Mucosa of rectum (tissue), 2 donors: ENCODE data around the gene FOXN3.

Experiments
- H3K27ac ChIP-seq, 2 donors: one replicate each; pipeline ENCODE4 v1.7.0; 2013; ENCODE audit warnings: inconsistent platforms in 2 of 2, low read depth in 2 of 2, low read length in 2 of 2
- H3K27me3 ChIP-seq, 2 donors: one replicate each; pipeline ENCODE4 v1.7.0; 2013; ENCODE audit warnings: low read length in 2 of 2; ENCODE audit not compliant: control insufficient read depth in 2 of 2, insufficient read depth in 2 of 2
- H3K36me3 ChIP-seq, 2 donors: one replicate each; pipeline ENCODE4 v1.7.0; 2013; ENCODE audit warnings: low read length in 2 of 2; ENCODE audit not compliant: control insufficient read depth in 2 of 2, insufficient read depth in 2 of 2
- H3K4me1 ChIP-seq, 2 donors: one replicate each; pipeline ENCODE4 v1.7.0; 2013; ENCODE audit warnings: low read length in 2 of 2, mild to moderate bottlenecking in 1 of 2; ENCODE audit not compliant: control insufficient read depth in 2 of 2, insufficient read depth in 2 of 2
- H3K4me3 ChIP-seq, 2 donors: one replicate each; pipeline ENCODE4 v1.7.0; 2013; ENCODE audit warnings: low read length in 2 of 2
- H3K9ac ChIP-seq, 2 donors: one replicate each; pipeline ENCODE4 v1.7.0; 2013; ENCODE audit warnings: low read length in 2 of 2, low read depth in 1 of 2, mild to moderate bottlenecking in 1 of 2
- H3K9me3 ChIP-seq, 2 donors: one replicate each; pipeline ENCODE4 v1.7.0; 2013; ENCODE audit warnings: low read length in 2 of 2; ENCODE audit not compliant: control insufficient read depth in 2 of 2
- donor health status: healthy.
- donor health status: Normal muscosa, but diverticular disease.

The FOXN3 gene

GRCh38 chr14:89432226-89432625 lies 15.2 kb upstream of the FOXN3 start:
- Histone ChIP-seq H3K4me1 (peaks cover 20 to 21% of the 10 kb centered on the region in 2 donors), H3K36me3 (no peaks in the 10 kb centered on the region), H3K9me3 (no peaks in the 10 kb centered on the region), H3K27me3 (no peaks in the 10 kb centered on the region), H3K4me3 (no peak overlapping the region), H3K27ac (no peak overlapping the region), H3K9ac (no peak overlapping the region)

- Histone ChIP-seq H3K27ac (peak overlapping the region; percentile 64 to 66), H3K4me1 (peaks cover 20 to 21% of the 10 kb centered on the region in 2 donors), H3K27me3 (no peaks in the 10 kb centered on the region), H3K4me3 (peak overlapping the region; percentile 23 to 34), H3K9me3 (no peaks in the 10 kb centered on the region), H3K9ac (peak overlapping the region in 1 of 2 donors; percentile 39), H3K36me3 (no peaks in the 10 kb centered on the region)
Measured at GRCh38 chr14:89430391-89431236, 13.6 kb upstream of the FOXN3 start.

- peak overlapping the region; percentile 23 to 34 for H3K4me3 ChIP-seq
- peak overlapping the region; percentile 64 to 66 for H3K27ac ChIP-seq
- H3K4me1 ChIP-seq = peaks cover 20 to 21% of the 10 kb centered on the region in 2 donors
- no peaks in the 10 kb centered on the region for H3K9me3 ChIP-seq
- peak overlapping the region; percentile 39 to 57 for H3K9ac ChIP-seq
- H3K27me3 ChIP-seq = no peaks in the 10 kb centered on the region
- no peaks in the 10 kb centered on the region for H3K36me3 ChIP-seq
Measured at GRCh38 chr14:89429199-89430181, 12.5 kb upstream of the FOXN3 start.

GRCh38 chr14:89428546-89429198 lies 11.6 kb upstream of the FOXN3 start:
- H3K36me3 ChIP-seq = no peaks in the 10 kb centered on the region
- peak overlapping the region in 1 of 2 donors; percentile 13 for H3K27ac ChIP-seq
- peaks cover 21 to 27% of the 10 kb centered on the region in 2 donors for H3K4me1 ChIP-seq
- no peaks in the 10 kb centered on the region for H3K27me3 ChIP-seq
- no peak overlapping the region for H3K9ac ChIP-seq
- H3K4me3 ChIP-seq = no peak overlapping the region
- no peaks in the 10 kb centered on the region for H3K9me3 ChIP-seq

- no peak overlapping the region for H3K9ac ChIP-seq
- no peak overlapping the region for H3K4me3 ChIP-seq
Measured at GRCh38 chr14:89428173-89428523, 11.1 kb upstream of the FOXN3 start.

GRCh38 chr14:89427426-89428172 lies 10.6 kb upstream of the FOXN3 start:
- H3K9ac ChIP-seq = no peak overlapping the region
- no peak overlapping the region for H3K4me3 ChIP-seq
- no peaks in the 10 kb centered on the region for H3K9me3 ChIP-seq
- no peaks in the 10 kb centered on the region for H3K36me3 ChIP-seq
- peaks cover 24 to 37% of the 10 kb centered on the region in 2 donors for H3K4me1 ChIP-seq
- no peak overlapping the region for H3K27ac ChIP-seq
- H3K27me3 ChIP-seq = no peaks in the 10 kb centered on the region

More at GRCh38 chr14:89428173-89428523, 11.1 kb upstream of the FOXN3 start:
- Histone ChIP-seq H3K4me1 (peaks cover 21 to 32% of the 10 kb centered on the region in 2 donors), H3K36me3 (no peaks in the 10 kb centered on the region), H3K27ac (no peak overlapping the region), H3K27me3 (no peaks in the 10 kb centered on the region), H3K9me3 (no peaks in the 10 kb centered on the region)

- Histone ChIP-seq H3K4me1 (peaks cover 27 to 45% of the 10 kb centered on the region in 2 donors), H3K4me3 (no peak overlapping the region), H3K27me3 (no peaks in the 10 kb centered on the region), H3K9ac (no peak overlapping the region), H3K36me3 (no peaks in the 10 kb centered on the region), H3K9me3 (no peaks in the 10 kb centered on the region), H3K27ac (no peak overlapping the region)
Measured at GRCh38 chr14:89425931-89426330, 8.9 kb upstream of the FOXN3 start.

- no peaks in the 10 kb centered on the region for H3K36me3 ChIP-seq
- no peaks in the 10 kb centered on the region for H3K9me3 ChIP-seq
- peaks cover 27 to 48% of the 10 kb centered on the region in 2 donors for H3K4me1 ChIP-seq
- peak overlapping the region in 1 of 2 donors; percentile 46 for H3K27ac ChIP-seq
- no peaks in the 10 kb centered on the region for H3K27me3 ChIP-seq
- H3K9ac ChIP-seq = no peak overlapping the region
- H3K4me3 ChIP-seq = no peak overlapping the region
Measured at GRCh38 chr14:89424241-89424640, 7.2 kb upstream of the FOXN3 start.

- Histone ChIP-seq H3K9ac (peak overlapping the region in 1 of 2 donors; percentile 52), H3K27me3 (no peaks in the 10 kb centered on the region), H3K36me3 (no peaks in the 10 kb centered on the region), H3K4me1 (peaks cover 21 to 51% of the 10 kb centered on the region in 2 donors), H3K9me3 (no peaks in the 10 kb centered on the region), H3K27ac (peak overlapping the region; percentile 53 to 73), H3K4me3 (peak overlapping the region; percentile 21 to 40)
Measured at GRCh38 chr14:89422952-89423345, 5.9 kb upstream of the FOXN3 start.
